Esophagus squamous epithelium (tissue), 5 donors: ENCODE results near the gene ZMIZ1. TPM values are rescaled to one million over a fixed set of nuclear protein-coding genes. Genes with fewer than 3 reads are reported as not detected.

Experiments used
- DNase-seq: peaks from one replicate; lab custom pipeline; 2025; lab: John Stamatoyannopoulos, UW
- H3K27ac ChIP-seq, 4 donors: fragments of 200-600 bp; sonication (generic); one replicate each; pipeline ENCODE4 v1.5.1; 2016 to 2019; ENCODE audit warnings: mild to moderate bottlenecking in 1 of 4
- H3K27me3 ChIP-seq, 4 donors: fragments of 200-600 bp; sonication (generic); 1 replicate in 3 of 4; 2 replicates in 1 of 4; pipeline versions ENCODE4 v1.5.1 to v1.6.0; 2017 to 2021; ENCODE audit warnings: antibody characterized with exemption in 1 of 4
- H3K36me3 ChIP-seq, 3 donors: fragments of 200-600 bp; sonication (generic); one replicate each; pipeline ENCODE4 v1.5.1; 2016 to 2019
- H3K4me1 ChIP-seq, 3 donors: fragments of 200-600 bp; sonication (generic); one replicate each; pipeline ENCODE4 v1.5.1; 2017 to 2019
- H3K4me3 ChIP-seq, 4 donors: fragments of 200-600 bp; sonication (generic); 1 replicate in 3 of 4; 2 replicates in 1 of 4; pipeline ENCODE4 v1.5.1; 2016 to 2019; ENCODE audit warnings: mild to moderate bottlenecking in 2 of 4, moderate library complexity in 1 of 4
- H3K9me3 ChIP-seq, 3 donors: fragments of 200-600 bp; sonication (generic); one replicate each; pipeline ENCODE4 v1.5.1; 2016 to 2019
- POLR2A ChIP-seq, 4 donors: fragments of 450-650 bp; IDR thresholded peaks; one replicate each; pipeline ENCODE4 v1.6.1; 2017; ENCODE audit warnings: antibody characterized with exemption in 4 of 4, mild to moderate bottlenecking in 4 of 4, moderate library complexity in 3 of 4
- WGBS, 2 donors: methylation state at CpG; one replicate each; pipeline ENCODE4 v1.1.5; 2018; 5-methylcytosine and 5-hydroxymethylcytosine counted together
- intact Hi-C: fragments of 100-400 bp; cut with DNase I; formaldehyde crosslinking; loops from one replicate; pipeline ENCODE4 v1.15.0; 2022
- total RNA-seq, 4 donors: library from RNA; depleted of rRNA; stranded (reverse); fragments of >200 nt; gene quantifications; one replicate each; pipeline ENCODE4 v1.1.0, GENCODE V29; 2016
- TF ChIP-seq, protein P1 (sequence below), 6 experiments: fragments of 450-650 bp in 4 of 6; fragments of 200-600 bp in 2 of 6; sonication (generic) in 2 of 6; IDR thresholded peaks; one replicate each; pipeline ENCODE4 v1.5.1; 2016 to 2019; ENCODE audit warnings: antibody characterized with exemption in 6 of 6, mild to moderate bottlenecking in 4 of 6, moderate library complexity in 4 of 6
- donor health status: DM: yes; HTN: yes; CAD: no.

ZMIZ1 gene
- total RNA-seq, 4 donors from 2014 or later, result 28.2 to 79.5 (median 40.4) TPM

DNA sequence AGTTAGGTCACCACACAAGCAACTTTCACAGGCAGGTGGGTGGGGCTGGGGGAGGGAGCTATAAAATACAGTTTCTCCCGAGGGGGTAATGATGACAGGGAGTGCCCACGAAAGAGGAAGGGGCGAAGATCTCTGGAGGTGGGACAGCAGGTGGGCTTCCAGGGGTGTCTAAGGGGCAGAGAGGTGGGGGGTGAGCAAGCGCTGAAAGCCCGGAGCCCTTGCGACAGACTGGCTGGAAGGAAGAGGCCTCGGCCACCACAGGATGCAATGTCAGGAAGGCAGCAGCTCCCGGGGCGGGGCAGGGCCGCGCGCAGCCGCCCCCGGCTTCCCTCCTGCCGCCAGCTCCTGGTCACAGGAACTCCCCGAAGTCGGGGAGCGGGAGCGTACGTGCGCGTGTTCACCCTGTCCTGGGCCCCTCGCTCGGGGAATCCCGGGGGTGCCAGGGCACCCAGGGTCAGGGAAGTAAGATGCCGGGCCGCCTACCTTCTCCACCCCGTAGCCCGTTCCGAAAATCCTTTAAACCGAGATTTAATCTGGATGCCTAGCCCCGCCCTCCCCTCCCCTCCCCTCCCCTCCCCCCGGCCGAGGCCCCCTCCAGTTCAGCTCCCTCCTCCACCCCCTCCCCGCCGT, 173.3 kb downstream of the ZMIZ1 start:
- 5 to 14% methylated on average over 6 to 8 of the region's 36 CpGs for WGBS, 2 donors
- peaks cover 0 to 16% (median 0%) of the 10 kb centered on the region in 3 donors for H3K36me3 ChIP-seq
- TF ChIP-seq, protein P1, sequence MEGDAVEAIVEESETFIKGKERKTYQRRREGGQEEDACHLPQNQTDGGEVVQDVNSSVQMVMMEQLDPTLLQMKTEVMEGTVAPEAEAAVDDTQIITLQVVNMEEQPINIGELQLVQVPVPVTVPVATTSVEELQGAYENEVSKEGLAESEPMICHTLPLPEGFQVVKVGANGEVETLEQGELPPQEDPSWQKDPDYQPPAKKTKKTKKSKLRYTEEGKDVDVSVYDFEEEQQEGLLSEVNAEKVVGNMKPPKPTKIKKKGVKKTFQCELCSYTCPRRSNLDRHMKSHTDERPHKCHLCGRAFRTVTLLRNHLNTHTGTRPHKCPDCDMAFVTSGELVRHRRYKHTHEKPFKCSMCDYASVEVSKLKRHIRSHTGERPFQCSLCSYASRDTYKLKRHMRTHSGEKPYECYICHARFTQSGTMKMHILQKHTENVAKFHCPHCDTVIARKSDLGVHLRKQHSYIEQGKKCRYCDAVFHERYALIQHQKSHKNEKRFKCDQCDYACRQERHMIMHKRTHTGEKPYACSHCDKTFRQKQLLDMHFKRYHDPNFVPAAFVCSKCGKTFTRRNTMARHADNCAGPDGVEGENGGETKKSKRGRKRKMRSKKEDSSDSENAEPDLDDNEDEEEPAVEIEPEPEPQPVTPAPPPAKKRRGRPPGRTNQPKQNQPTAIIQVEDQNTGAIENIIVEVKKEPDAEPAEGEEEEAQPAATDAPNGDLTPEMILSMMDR (IDR thresholded peaks at IDR 0.05), result no peak
- peak in 2 of 4 donors; percentile 16 to 26 for TF ChIP-seq POLR2A (IDR thresholded peaks at IDR 0.05)
- H3K9me3 ChIP-seq, result no peaks in the 10 kb centered on the region
- no peak for DNase-seq
- H3K27me3 ChIP-seq, result no peaks in the 10 kb centered on the region
- peak overlapping the region; percentile 49 to 81 (median 54) for H3K4me3 ChIP-seq
- intact Hi-C loops, result no loop called here
- peaks cover 70 to 95% (median 84%) of the 10 kb centered on the region in 3 donors for H3K4me1 ChIP-seq
- peak overlapping the region; percentile 71 to 88 (median 80) for H3K27ac ChIP-seq

DNA sequence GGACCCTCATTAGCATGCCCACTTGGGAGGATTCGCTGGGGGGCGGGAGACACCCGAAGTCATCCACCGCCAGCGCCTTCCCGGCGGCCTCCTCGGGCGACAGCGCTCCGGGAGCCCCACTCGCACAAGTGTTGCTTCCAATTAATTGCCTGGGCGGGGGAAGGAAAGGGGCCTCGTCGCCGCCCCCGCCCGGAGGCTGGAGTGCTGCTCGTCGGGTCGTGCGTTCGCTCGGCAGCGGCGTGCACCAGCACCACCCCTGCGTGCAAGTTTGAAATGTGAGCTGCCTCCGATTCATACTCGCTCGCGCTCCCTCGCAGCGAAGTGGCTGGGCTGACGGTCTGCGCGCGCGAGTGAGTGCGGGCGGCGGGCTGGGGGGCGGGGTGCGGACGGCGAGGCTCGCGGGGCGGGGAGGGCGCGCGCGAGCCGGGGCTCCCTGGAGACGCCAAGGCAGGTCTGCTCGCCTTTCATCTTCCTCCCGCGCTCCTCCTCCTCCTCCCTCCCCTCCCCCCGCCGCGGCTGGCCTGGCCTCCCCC, 173.9 kb downstream of the ZMIZ1 start:
- WGBS, 2 donors, result 0% methylated on average over 5 of the region's 60 CpGs; no CpG with 5 or more reads in 1 of the 2 donors

GRCh38 chr10:79243181-79244067, 174.7 kb downstream of the ZMIZ1 start:
- H3K27me3 ChIP-seq, result no peaks in the 10 kb centered on the region
- peak in 1 of 4 donors; percentile 63 for TF ChIP-seq POLR2A (IDR thresholded peaks at IDR 0.05)
- TF ChIP-seq, protein P1 (IDR thresholded peaks at IDR 0.05), result no peak
- peaks cover 0 to 16% (median 0%) of the 10 kb centered on the region in 3 donors for H3K36me3 ChIP-seq
- WGBS, 2 donors, result no CpG with 5 or more reads among the region's 120 CpGs
- intact Hi-C loops, result no loop called here
- peak overlapping the region; percentile 49 to 81 (median 54) for H3K4me3 ChIP-seq
- no peaks in the 10 kb centered on the region for H3K9me3 ChIP-seq
- H3K27ac ChIP-seq, result peak overlapping the region; percentile 74 to 88 (median 84)
- H3K4me1 ChIP-seq, result peaks cover 69 to 95% (median 84%) of the 10 kb centered on the region in 3 donors
- no peak for DNase-seq

More for the DNA sequence above, 173.9 kb downstream of the ZMIZ1 start:
- TF ChIP-seq, protein P1 (IDR thresholded peaks at IDR 0.05), result no peak
- peak in 2 of 4 donors; percentile 34 to 50 for TF ChIP-seq POLR2A (IDR thresholded peaks at IDR 0.05)
- peaks cover 70 to 95% (median 84%) of the 10 kb centered on the region in 3 donors for H3K4me1 ChIP-seq
- H3K4me3 ChIP-seq, result peak overlapping the region; percentile 49 to 81 (median 54)
- peaks cover 0 to 16% (median 0%) of the 10 kb centered on the region in 3 donors for H3K36me3 ChIP-seq
- intact Hi-C loops, result no loop called here
- no peaks in the 10 kb centered on the region for H3K27me3 ChIP-seq
- DNase-seq, result no peak
- H3K9me3 ChIP-seq, result no peaks in the 10 kb centered on the region
- peak overlapping the region; percentile 71 to 88 (median 80) for H3K27ac ChIP-seq

GRCh38 chr10:79244068-79244442, 175.3 kb downstream of the ZMIZ1 start:
- no peaks in the 10 kb centered on the region for H3K9me3 ChIP-seq
- 79 to 84% methylated on average over 5 to 6 of the region's 10 CpGs for WGBS, 2 donors
- peaks cover 0 to 14% (median 0%) of the 10 kb centered on the region in 3 donors for H3K36me3 ChIP-seq
- TF ChIP-seq, protein P1 (IDR thresholded peaks at IDR 0.05), result no peak
- TF ChIP-seq POLR2A (IDR thresholded peaks at IDR 0.05), result no peak
- H3K27me3 ChIP-seq, result no peaks in the 10 kb centered on the region
- peak overlapping the region; percentile 74 to 88 (median 84) for H3K27ac ChIP-seq
- DNase-seq, result no peak
- H3K4me1 ChIP-seq, result peaks cover 64 to 95% (median 84%) of the 10 kb centered on the region in 3 donors
- intact Hi-C loops, result no loop called here
- H3K4me3 ChIP-seq, result peak overlapping the region; percentile 49 to 81 (median 54)
